Muscle layer of colon (tissue), 2 donors: ENCODE data around the gene XYLT1.

ENCODE experiments used
- H3K27ac ChIP-seq: one replicate; pipeline ENCODE4 v1.7.0; 2013; ENCODE audit warnings: low read depth, mild to moderate bottlenecking, low read length, moderate library complexity
- H3K27me3 ChIP-seq, 2 donors: one replicate each; pipeline ENCODE4 v1.7.0; 2013; ENCODE audit warnings: low read length in 2 of 2, mild to moderate bottlenecking in 2 of 2; ENCODE audit not compliant: insufficient read depth in 2 of 2, control insufficient read depth in 1 of 2
- H3K36me3 ChIP-seq: one replicate; pipeline ENCODE4 v1.7.0; 2013; ENCODE audit warnings: mild to moderate bottlenecking, low read length; ENCODE audit not compliant: insufficient read depth
- H3K4me1 ChIP-seq: one replicate; pipeline ENCODE4 v1.7.0; 2013; ENCODE audit warnings: mild to moderate bottlenecking, low read length; ENCODE audit not compliant: insufficient read depth
- H3K4me3 ChIP-seq, 2 donors: one replicate each; pipeline ENCODE4 v1.7.0; 2013; ENCODE audit warnings: low read length in 2 of 2, low read depth in 1 of 2, mild to moderate bottlenecking in 1 of 2, moderate library complexity in 1 of 2
- H3K9ac ChIP-seq: one replicate; pipeline ENCODE4 v1.7.0; 2013; ENCODE audit warnings: low read length
- H3K9me3 ChIP-seq: one replicate; pipeline ENCODE4 v1.7.0; 2013; ENCODE audit warnings: mild to moderate bottlenecking, low read length
- donor health status: abdominal sarcoma.
- donor health status: Adenocarcinoma of cecum.

The XYLT1 gene

GRCh38 chr16:17367036-17367435 is 103.7 kb downstream of the XYLT1 start:
- Histone ChIP-seq H3K27ac (no peak overlapping the region), H3K27me3 (no peaks in the 10 kb centered on the region), H3K4me3 (no peak overlapping the region), H3K9ac (no peak overlapping the region), H3K36me3 (no peaks in the 10 kb centered on the region), H3K4me1 (peaks cover 60% of the 10 kb centered on the region), H3K9me3 (no peaks in the 10 kb centered on the region)

GRCh38 chr16:17366299-17366961 is 104.3 kb downstream of the XYLT1 start:
- H3K27ac ChIP-seq: no peak overlapping the region
- no peaks in the 10 kb centered on the region for H3K36me3 ChIP-seq
- no peak overlapping the region for H3K4me3 ChIP-seq
- H3K9me3 ChIP-seq: no peaks in the 10 kb centered on the region
- no peak overlapping the region for H3K9ac ChIP-seq
- H3K27me3 ChIP-seq: no peaks in the 10 kb centered on the region
- H3K4me1 ChIP-seq: peaks cover 60% of the 10 kb centered on the region

DNA sequence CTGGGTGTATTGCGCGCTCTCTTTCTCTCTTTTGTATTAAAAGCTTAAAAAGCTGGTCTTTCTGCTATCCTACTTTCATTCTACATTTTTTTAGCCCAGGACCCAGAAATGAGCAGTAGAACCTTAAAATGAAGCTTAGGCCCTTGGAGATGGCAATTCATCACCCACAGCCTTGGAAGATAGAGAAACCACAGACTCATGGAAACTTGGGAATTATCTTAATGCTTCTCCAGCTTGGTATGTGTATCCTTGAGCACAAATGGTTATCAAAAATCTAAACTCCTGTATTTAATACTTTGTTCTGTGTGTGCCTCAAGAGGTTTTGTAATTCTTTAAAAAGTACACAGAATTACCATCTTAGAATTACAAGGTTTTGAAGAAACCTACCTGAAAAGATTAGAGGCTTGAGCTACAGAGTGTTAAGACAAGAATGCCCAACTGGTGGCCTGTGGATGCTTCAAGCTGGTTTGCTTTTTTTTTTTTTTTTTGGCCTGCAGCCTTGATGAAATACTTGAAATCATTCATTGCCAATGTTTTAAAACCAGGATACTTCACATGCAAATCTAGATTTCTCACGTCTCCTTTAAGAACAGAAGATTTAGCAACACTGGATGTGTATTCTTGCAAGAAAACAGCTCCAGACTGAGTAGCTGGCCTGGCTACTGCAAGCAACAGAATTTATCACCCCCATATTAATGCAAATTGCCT is 105.0 kb downstream of the XYLT1 start:
- Histone ChIP-seq H3K4me1 (peaks cover 53% of the 10 kb centered on the region), H3K4me3 (no peak overlapping the region), H3K27ac (peak overlapping the region; percentile 10), H3K9ac (no peak overlapping the region), H3K27me3 (no peaks in the 10 kb centered on the region), H3K9me3 (no peaks in the 10 kb centered on the region), H3K36me3 (no peaks in the 10 kb centered on the region)

- H3K9ac ChIP-seq: no peak overlapping the region
- no peak overlapping the region for H3K4me3 ChIP-seq
- H3K27me3 ChIP-seq: no peaks in the 10 kb centered on the region
- no peaks in the 10 kb centered on the region for H3K9me3 ChIP-seq
- H3K36me3 ChIP-seq: no peaks in the 10 kb centered on the region
- H3K4me1 ChIP-seq: peaks cover 54% of the 10 kb centered on the region
- peak overlapping the region; percentile 79 for H3K27ac ChIP-seq
These were observed 105.6 kb downstream of the XYLT1 start for GRCh38 chr16:17365211-17365541.

- peak overlapping the region; percentile 79 for H3K27ac ChIP-seq
- H3K9ac ChIP-seq: no peak overlapping the region
- H3K9me3 ChIP-seq: no peaks in the 10 kb centered on the region
- H3K4me3 ChIP-seq: peak overlapping the region in 1 of 2 donors; percentile 24
- no peaks in the 10 kb centered on the region for H3K27me3 ChIP-seq
- peaks cover 55% of the 10 kb centered on the region for H3K4me1 ChIP-seq
- H3K36me3 ChIP-seq: no peaks in the 10 kb centered on the region
These were observed 106.2 kb downstream of the XYLT1 start for GRCh38 chr16:17364319-17365210.

- Histone ChIP-seq H3K36me3 (no peaks in the 10 kb centered on the region), H3K4me3 (no peak overlapping the region), H3K4me1 (peaks cover 60% of the 10 kb centered on the region), H3K27me3 (no peaks in the 10 kb centered on the region), H3K9ac (no peak overlapping the region), H3K27ac (no peak overlapping the region), H3K9me3 (no peaks in the 10 kb centered on the region)
These were observed 107.8 kb downstream of the XYLT1 start for GRCh38 chr16:17362946-17363345.

GRCh38 chr16:17362183-17362582 is 108.6 kb downstream of the XYLT1 start:
- Histone ChIP-seq H3K9me3 (no peaks in the 10 kb centered on the region), H3K4me3 (no peak overlapping the region), H3K9ac (no peak overlapping the region), H3K27ac (no peak overlapping the region), H3K27me3 (no peaks in the 10 kb centered on the region), H3K4me1 (peaks cover 52% of the 10 kb centered on the region), H3K36me3 (no peaks in the 10 kb centered on the region)

DNA sequence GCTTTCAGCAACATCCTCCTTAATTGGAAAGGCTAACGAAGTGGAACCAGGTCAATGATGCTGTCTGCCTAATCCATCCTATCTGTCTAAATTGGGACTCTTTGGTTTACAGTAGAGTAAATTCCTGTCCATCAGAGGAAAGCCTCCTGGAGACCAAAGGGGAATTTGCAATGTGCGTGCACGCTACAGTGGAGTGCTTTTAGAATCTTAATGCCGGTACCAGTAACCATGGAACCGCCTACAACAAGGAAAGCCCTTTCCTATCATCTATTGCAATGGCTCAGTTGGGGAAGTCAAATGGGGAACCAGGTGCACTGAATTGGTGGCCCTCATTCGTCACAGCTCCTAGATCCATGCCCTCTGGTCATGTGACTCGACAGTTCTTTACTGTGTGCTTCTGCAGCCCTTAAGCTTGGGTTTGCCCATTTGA is 110.1 kb downstream of the XYLT1 start:
- Histone ChIP-seq H3K27ac (no peak overlapping the region), H3K9ac (no peak overlapping the region), H3K27me3 (no peaks in the 10 kb centered on the region), H3K9me3 (no peaks in the 10 kb centered on the region), H3K4me1 (peaks cover 37% of the 10 kb centered on the region), H3K4me3 (no peak overlapping the region), H3K36me3 (no peaks in the 10 kb centered on the region)

DNA sequence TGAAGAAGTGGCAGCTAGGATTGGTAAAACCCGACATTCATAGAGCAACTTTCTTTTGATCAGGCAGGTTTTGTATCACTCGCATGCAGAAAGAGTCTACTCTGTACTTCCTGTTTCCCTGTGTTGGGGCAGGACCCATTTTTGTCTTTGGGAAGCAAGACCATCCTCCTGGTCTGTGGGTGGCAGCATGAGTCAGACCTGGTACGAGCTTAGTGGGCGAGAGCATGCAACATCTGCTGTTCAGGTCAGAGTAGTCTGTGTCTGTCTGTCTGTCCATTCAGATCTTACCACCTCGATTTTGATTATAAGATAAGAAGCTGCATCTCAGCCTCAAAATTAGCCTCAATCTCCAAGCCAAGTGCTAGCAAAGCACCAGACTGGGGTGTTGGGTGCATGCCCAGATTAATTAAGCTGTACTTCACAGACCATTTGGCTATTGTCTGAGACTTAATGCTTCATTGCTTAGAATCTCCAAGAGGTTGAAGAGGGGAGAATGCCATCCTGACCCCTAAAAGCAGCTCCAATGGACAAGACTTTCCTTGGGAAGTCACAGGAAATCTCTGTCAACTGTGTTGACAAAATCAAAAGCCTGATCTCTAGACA is 110.9 kb downstream of the XYLT1 start:
- Histone ChIP-seq H3K9me3 (no peaks in the 10 kb centered on the region), H3K36me3 (no peaks in the 10 kb centered on the region), H3K27me3 (no peaks in the 10 kb centered on the region), H3K9ac (no peak overlapping the region), H3K27ac (no peak overlapping the region), H3K4me3 (no peak overlapping the region), H3K4me1 (peaks cover 32% of the 10 kb centered on the region)

DNA sequence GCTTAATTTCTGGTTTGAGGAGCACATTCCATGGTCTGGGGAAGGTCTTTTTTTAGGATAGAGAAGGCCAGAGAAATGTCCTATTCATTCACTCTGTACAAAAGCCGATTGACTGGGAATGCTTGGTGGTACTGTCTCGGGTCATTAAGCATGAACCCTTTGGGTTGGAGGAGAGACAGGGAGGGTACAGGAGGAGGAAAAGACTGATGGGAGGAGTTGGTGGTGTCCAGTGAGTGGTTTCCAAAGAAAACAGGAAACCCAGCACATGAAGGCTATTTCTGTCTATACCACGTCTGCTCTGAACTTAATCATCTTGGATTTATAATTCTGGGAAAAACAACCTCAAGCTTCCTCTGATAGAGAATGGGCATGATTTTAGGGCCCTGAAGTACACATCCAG is 111.9 kb downstream of the XYLT1 start:
- no peak overlapping the region for H3K4me3 ChIP-seq
- no peak overlapping the region for H3K27ac ChIP-seq
- H3K36me3 ChIP-seq: no peaks in the 10 kb centered on the region
- H3K27me3 ChIP-seq: no peaks in the 10 kb centered on the region
- H3K4me1 ChIP-seq: peaks cover 33% of the 10 kb centered on the region
- no peak overlapping the region for H3K9ac ChIP-seq
- H3K9me3 ChIP-seq: no peaks in the 10 kb centered on the region

DNA sequence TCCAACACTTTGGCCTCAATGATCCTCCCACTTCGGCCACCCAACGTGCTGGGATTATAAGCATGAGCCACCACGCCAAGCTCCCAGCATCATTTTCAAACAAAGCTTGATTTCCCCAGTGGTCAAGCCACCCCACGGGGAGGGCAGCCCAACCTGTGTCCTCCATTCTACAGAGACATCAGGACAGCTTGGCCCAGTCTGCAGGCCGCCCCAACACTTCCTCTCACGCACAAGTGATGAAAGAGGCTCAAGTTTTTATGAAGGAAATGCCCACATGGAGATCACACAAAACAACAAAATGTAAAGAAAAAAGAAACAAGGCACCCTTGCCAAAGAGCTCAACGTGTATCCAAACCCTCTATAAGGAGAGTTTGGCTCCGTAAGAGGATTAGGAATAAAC is 112.4 kb downstream of the XYLT1 start:
- H3K27me3 ChIP-seq: no peaks in the 10 kb centered on the region
- H3K9me3 ChIP-seq: no peaks in the 10 kb centered on the region
- H3K9ac ChIP-seq: no peak overlapping the region
- H3K27ac ChIP-seq: no peak overlapping the region
- peaks cover 33% of the 10 kb centered on the region for H3K4me1 ChIP-seq
- no peak overlapping the region for H3K4me3 ChIP-seq
- H3K36me3 ChIP-seq: no peaks in the 10 kb centered on the region
